Activated T-cell treated with anti-CD3 and anti-CD28 coated beads, Interleukin-2, amount 50 U/mL, for 48 hours (primary cell): Measurements from ENCODE around the gene BACH2.
A peak's percentile ranks its signal among the peaks of the same experiment; 100 is the strongest.

ENCODE experiments used
- DNase-seq, 2 experiments: peaks; one replicate each; pipeline ENCODE4 v3.0.0-alpha.2; 2020

BACH2 gene

DNA sequence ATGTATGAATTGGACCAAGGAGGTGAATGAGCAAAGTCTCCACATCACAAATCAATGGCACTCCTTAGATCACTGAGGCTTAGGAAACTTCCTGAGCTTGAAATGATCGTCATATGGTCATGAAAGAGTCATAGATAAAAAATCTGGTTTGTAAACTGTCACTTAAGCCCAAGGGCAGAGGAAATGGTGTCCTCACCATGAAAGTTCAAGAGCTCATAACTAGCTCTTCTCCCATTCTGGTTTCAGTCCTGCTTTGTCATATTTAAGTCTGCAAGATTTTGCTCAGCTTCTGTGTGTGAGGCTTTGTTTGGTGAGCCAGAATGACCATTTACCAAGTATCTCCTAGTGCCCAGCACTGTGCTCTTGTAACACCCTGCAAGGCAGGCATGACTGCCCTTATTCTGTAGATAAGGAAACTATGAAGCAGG lies 341.9 kb downstream of the BACH2 start:
- DNase-seq, result no peak

DNA sequence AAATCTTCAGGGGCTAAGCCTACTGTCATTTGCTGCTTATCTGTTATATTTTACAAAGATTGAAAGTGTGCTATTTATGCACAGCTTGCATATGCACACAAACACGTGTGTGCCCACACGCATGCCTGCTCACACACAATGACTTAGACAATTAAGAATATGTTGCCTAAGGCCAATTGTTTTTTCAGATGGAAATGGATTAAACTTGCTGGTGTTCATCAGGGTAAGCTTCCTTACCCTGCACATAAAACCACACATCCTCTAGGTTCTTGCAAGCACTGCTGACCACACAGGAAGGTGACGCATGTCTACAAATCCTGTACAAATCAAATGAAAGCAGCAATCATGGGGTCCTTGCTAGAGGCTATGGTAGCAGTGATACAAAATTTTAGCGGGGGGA lies 344.0 kb downstream of the BACH2 start:
- peak; percentile 55 to 65 for DNase-seq

DNA sequence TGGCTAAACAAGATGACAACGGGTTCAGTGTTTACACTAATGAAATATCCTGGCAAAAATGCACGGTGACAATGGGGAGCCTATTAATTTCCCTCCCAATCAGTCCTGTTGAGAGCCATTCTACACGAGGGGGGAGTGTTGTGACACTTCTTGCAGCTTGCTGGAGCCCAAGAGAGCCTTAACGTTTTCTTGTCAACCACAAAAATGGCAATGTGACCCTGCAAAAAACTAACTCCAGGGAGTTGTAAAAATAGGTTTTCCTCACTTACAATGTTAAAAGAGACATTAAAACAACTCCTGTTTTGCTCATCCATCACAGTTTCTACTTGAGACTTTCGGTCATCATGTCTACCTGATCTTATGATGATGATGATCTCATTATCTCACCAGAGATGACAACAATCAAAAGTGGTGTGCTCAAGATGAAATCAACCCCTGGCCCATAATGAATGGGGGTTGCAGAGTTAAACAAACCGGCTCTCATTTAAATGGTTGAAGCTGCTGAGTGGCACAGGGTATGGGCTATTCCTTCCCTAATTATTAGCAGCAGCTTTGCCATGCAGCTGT lies 344.5 kb downstream of the BACH2 start:
- no peak for DNase-seq

DNA sequence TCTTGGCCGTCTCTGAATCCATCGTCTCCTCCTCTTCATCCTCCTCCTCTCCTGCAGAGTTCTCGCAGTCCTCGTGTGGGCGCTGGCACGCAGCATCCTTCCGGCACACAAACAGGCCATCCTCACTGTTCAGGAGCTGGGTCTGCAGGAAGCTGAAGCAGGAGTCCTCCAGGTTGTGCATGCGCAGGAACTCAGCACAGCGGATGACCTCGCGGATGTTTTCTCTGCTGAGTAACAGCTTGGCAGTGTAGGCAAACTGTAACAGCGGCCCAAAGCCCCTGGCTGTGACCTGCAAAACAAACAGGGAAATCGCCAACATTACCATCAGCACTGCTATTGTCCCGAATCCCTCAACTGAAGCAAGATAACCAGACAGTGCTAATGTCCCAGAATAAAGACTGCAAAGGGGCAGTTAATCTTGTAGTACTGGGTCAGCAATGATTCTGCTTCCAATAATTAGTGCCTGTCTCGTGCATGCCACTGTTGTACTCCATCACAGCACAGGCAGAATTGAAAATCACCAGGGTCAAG lies 345.0 kb downstream of the BACH2 start:
- peak in 1 of 2 experiments; percentile 19 for DNase-seq

DNA sequence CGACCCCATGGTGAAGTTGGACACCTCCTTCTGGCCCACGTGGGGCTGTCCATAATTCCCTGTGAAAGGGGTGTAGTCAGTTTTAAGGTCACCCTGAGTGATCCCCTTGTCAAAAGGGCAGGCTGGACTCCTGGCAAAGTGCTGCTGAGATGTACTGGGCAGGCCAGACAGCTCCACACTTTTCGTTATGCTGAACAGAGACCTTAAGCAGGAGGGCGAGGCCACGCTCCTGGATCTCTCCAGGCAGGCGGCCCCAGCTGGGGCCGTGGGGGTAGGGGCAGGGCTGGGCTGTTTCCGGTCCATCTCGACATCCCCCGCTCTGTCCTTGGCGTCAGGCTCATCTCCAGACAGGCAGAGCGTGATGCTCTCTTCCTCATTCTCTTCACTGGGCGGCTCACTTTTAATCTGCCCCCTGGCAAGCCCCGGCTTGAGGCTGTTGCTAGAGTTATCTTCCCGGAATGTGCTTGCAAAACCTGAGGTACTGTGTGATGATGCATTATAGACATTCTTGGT lies 345.7 kb downstream of the BACH2 start:
- DNase-seq, result no peak

DNA sequence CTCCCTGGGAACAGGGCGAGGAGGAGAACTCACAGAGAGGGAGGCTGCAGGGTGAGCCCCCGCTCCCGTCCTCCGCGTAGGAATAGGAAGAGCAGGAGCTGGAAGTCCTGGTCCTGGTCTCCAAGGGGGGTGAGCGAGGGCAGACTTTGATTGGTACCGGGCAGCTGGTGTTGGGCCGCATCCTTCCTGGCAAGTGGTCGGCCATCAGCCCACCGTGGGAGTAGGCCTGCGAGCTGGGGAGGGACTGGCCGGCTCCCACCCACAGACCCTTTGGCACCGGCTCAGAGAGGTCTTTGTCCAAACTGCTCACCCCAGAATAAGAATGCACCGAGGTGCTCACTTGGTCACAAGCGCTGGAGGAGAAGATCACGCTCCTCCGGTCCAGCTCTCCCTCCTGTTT lies 346.2 kb downstream of the BACH2 start:
- DNase-seq, result no peak

DNA sequence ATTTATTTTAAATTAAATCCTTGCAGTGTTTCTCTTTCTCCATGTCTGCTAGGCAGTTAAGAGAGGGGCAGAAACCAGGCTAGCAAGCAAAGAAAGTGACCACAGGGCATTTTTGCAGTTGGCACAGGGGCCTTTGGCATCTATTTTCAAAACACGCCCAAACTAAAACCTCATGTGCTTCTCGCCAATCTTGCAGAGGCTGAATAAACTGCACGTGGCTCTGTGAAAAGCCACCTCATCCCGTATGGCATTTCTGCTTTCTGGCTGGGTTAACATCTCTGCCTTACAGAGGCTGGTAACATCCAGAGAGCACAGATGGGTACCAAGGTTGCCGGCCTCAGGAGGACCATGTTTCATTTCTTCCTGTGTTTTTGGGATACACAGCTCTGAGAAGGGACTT lies 347.8 kb downstream of the BACH2 start:
- peak in 1 of 2 experiments; percentile 18 for DNase-seq

DNA sequence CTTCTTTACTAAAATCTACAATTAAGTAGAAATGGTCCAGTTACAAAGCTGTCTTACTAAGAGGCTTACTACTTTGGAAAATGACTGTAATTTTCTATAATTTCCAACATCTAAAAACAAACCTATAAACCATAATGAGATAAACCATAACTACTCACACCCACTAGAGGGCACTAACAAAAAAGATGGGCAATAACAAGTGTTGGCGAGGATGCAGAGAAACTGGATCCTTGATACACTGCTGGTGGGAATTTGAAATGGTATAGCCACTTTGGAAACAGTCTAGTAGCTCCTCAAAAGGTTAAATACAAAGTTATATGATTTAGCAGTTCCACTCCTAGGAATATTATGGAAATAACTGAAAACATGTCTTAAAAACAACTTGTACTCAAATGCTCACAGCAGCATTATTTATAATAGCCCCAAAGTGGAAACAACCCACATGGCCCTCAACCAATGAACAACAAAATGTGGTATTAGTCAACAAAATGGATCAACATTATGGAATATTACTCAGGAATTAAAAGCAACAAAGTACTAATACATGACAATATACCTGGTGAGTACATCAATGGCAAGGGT lies 351.7 kb downstream of the BACH2 start:
- DNase-seq, result no peak

DNA sequence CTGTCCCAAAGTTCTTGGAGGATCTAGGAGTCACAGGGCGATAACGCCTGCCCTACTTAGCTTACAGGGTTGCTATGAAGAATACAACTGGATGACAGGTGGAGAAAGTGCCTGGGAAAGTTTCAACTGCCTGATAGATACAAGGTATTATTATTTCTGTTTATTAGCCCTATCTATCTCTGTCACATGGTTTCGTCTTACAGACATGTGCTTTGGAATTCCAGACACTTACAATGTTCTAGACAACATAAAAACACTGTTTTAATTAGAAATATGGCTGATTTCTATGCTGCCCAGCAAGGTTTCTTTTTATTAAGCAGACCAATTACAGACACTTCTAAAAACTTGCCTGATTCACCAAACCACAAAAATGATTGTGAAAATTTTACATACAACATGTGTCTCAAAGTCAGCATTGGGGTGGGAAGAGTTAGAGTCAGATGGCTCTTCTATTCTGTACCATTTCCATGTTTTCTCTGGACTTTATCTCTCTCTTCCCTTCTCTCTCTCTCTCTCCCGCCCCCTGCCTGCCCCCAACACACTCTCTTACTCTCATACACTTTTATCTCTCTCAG lies 352.4 kb downstream of the BACH2 start:
- DNase-seq, result peak in 1 of 2 experiments; percentile 7

DNA sequence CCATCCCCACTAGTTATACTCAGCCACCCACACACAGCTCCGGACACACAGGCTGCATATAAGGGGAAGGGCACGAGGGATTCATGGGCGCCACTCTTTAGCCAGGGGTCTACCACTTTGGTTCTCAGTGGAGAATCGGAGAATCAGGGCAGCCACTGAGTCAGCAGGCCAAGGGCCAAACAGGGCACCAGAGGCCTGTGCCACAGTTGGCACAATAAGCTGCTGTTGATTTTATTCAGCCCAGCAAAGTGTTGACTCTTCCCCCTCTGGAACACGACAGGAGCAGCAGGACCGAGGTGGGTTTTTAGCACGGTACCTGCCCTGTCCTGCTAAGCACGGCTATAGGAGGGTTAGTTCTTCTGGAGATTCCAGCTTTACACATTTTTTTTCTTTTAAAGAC lies 354.0 kb downstream of the BACH2 start:
- no peak for DNase-seq

DNA sequence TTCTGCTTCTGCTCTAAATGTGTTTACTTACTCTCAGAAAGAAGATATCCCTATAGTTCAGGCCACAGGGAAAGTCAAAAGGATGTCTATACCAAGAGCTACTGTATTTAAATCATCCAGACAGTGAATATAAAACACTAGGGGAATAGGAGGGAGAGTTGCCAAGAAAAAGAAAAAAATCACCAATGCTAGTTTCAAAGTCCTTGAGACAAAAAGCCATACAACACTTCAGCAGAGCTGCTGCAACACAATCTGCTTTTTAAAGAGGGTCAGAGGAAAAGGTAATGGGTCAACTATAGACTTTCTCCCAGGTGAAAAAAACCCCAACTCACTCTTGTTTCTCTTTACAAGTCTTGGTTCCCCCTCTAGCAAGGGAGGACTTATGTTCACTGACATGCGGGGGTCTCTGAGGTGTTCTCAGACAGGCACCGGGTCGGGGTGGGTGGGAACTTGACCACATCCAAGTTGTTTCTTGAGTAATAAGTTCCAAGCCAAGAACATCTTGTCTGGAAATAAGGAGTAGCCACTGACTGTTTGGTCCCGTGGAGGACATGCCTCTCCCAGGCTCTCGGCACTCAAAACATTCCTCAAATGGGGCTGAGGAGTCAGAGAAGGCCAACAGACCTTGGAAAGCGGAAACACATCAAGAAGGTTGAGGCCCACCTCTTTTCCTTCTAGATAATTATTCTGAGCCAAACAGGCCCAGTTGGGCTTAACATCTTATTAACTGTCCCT lies 354.7 kb downstream of the BACH2 start:
- DNase-seq, result peak in 1 of 2 experiments; percentile 12

DNA sequence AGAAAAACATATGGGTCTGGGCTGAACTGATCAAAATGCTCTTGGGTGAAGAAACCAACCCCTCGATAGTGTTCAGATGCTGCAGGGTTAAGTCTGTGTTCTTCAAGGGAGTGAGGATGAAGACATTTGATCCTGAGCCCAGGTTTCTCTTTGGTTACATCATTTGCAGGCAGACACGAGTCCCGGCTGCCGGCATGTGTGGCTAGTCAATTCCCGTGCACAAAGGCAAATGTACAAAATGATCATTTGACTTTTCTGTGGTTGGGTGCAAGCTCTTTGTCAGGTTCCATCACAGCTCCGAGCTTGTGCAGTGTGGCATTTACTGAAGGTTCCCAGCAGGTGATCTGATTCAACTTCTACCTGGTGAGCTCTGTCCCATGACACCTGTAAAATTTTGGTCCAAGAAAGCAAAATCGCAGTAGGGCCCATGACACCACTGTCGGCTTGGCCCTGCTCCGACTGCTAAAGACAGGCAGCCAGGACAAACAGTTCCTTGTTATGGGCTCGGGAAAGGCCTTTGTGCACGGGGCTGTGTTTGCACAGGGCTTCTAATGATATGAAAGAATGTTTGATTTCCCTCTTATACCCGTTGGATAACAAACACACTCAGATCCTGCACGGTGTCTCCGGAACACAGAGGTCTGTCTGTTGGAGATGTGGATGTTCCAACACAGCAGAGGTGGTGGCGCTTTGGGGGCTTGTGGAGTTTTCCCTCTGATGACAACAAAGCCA lies 355.4 kb downstream of the BACH2 start:
- peak in 1 of 2 experiments; percentile 21 for DNase-seq

DNA sequence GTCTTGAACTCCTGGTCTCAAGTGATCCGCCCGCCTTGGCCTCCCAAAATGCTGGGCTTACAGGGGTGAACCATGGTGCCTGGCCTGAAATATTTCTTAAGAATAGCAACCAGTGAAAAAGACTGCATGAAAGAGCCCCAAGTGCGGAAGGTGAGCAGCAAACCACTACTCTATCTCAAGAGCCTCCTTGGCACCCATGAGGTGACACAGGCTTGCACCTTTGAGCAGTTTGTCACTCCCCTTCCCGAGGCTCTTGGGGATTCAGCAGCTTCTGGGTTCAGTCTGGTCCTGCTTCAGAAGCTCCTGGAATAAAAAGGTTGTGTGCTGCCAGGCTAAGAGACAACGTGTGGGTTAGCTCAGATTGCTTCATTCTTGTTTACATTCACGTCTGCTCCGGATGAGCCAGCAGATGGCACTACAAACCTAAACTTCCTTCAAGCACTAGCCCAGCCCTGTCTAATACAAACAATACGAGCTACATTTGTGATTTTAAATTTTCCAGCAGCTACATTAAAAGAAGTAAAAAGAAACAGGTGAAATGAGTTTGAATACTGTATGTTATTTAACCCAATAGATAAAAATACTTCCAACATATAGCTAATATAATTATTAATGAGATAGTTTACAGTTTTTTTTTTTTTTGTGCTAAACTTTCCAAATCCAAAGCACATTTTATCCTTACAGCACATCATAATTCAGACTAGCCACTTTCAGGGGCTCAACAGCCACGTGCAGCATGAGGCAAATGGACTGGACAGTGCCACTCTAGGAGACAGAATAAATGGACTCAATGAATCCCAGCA lies 356.2 kb downstream of the BACH2 start:
- DNase-seq, result peak; percentile 71 to 73

DNA sequence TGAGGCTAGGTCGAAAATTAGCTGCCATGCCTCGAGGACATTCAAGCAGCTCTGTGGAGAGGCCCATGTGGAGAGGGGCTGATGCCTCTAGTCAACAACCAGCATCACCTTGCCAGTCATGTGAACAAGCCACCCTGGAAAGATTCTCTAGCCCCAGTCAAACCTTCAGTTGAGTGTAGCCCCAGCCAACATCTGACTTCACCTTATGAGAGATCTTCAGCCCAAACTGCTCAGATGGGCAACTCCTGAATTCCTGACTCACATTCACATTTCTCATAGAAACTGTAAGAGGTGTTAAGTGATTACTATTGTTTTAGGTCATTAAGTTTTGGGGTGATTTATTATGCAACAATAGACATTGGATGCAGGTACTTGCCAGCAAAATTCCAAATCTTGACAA lies 357.5 kb downstream of the BACH2 start:
- peak in 1 of 2 experiments; percentile 20 for DNase-seq

DNA sequence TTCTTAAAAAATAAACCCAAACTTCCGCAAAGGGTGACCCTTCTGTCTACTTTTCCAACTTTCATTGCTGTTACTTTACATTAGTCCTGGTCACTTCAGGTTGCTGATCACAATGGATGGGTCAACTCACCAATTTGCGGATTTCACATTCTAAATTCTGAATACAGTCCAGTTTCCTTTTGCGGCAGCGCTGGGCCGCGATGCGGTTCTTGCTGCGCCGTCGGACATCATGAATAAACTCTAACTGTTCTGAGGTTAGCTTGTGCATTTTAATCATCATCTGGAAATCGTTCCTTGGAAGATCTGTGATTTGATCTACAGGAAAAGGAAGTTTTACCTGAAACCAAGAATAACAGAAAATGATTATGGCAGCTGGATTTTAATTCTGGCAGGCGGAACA lies 358.6 kb downstream of the BACH2 start:
- DNase-seq, result no peak

DNA sequence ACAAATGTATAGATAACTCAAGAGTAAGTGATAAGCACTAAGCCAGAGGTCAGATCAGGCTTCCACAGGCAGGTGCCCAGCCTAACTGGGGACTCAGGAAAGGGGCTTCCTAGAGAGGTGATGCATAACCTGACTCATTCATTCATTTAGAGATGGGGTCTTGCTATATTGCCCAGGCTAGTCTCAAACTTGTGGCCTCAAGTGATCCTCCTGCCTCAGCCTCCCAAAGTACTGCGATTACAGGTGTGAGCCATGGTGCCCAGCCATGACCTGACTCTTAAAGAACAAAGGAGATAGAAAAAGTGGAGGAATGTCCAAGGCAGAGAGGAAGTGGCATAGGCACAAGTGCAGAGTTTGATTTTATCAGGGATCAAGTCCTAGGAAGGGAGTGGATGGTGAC lies 360.5 kb downstream of the BACH2 start:
- no peak for DNase-seq

DNA sequence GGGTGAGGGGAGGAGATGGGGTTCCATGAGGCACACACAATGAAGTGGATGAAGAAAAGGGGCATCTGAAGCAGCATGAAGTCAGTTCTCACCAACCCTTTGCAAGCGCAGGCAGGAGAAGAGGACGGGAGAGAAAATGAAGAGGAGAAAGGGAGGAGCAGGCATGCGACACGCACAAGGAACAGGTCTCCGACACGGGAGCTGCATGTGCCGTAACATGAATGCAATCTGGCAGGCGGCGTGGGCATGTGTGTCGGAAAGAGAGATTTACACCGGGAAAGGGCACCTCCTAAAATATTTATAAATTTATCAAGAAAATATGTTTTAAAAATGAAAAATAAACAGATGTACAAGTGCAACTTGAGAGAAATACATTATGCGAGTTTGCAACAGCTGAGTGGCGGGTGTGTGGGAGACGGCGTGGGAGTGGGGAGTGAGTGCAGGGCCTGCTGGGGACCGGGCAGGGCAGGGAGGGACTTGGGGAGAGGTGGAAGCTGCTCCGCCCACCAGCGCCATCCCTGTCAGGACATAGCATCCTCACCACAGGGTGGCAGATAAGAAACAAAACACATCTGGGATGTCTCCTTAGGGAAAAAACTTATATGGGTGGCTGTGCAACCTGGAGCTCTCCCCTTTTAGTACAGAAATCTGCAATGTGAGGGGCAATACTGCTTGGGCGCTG lies 361.8 kb downstream of the BACH2 start:
- no peak for DNase-seq

DNA sequence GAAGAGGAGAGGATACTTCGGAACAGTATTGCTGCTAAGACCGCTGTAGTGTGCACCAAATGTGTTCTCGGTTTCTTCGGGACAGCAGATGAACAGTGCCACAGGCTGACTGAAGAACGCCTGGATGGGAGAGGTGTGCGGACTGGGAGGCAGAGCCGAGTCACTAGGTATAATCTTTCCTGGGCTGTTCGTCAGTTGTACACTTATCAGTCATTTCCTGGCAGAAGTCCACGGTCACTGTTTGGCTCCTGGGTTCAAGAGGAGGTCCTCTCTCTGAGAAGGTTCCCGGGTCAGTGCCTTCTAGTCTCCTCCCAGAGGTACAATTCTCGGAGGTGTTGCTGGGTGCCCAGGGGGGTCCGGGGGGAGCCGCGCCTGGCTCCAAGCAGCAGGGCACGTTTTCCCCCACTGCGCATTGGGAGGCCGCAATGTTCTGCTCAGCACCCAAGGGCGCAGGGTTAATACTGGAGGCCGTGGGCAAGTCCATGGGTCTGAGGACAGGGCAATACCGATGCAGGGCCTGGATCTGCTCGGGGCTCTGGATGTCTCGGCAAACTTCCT lies 364.3 kb downstream of the BACH2 start:
- no peak for DNase-seq

DNA sequence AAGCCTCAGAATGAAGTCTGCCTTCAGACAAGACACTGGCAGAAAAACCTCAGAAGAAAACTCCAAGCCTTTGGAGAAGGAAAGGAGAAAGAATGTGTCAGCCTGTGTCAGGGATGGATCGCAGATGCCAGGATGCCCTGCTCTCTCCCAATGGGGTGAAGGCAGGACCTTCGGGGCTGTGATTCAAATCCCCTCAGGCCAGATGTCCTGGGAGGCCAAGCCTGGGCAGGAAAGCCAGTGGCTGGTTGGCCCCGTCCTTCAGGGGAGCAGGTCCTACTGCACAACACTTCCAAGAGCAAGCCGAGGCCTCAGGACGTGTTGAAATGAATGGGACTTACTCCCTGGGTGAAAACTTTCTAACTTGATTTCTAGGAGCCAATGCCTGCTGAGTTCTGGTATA lies 365.9 kb downstream of the BACH2 start:
- DNase-seq, result no peak

DNA sequence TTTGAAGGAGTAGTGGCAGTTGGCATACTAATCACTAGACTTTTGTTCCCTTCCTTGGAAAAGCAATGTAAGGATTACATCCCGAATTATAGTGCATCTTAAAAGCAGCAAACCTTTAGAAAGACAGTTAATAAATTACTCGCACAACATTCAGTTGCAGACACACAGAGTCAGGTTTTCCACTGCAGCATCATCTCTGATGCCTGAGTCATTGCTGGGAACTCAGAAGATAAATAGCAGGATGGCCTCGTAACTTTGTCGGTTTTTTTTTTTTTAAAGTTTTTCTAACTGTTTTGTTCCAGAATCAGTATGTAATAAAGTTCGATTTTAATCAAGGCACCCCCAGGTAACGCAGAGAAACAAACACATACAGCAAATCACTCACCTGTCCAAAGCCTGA lies 368.0 kb downstream of the BACH2 start:
- DNase-seq, result no peak
